ENCODE measurements around the gene HS3ST5.
"Not testable (repeated sequence)": the region's sequence is repeated elsewhere in the genome, so short reads cannot be mapped to it uniquely, and the experiment has no call there.

HS3ST5 gene

DNA sequence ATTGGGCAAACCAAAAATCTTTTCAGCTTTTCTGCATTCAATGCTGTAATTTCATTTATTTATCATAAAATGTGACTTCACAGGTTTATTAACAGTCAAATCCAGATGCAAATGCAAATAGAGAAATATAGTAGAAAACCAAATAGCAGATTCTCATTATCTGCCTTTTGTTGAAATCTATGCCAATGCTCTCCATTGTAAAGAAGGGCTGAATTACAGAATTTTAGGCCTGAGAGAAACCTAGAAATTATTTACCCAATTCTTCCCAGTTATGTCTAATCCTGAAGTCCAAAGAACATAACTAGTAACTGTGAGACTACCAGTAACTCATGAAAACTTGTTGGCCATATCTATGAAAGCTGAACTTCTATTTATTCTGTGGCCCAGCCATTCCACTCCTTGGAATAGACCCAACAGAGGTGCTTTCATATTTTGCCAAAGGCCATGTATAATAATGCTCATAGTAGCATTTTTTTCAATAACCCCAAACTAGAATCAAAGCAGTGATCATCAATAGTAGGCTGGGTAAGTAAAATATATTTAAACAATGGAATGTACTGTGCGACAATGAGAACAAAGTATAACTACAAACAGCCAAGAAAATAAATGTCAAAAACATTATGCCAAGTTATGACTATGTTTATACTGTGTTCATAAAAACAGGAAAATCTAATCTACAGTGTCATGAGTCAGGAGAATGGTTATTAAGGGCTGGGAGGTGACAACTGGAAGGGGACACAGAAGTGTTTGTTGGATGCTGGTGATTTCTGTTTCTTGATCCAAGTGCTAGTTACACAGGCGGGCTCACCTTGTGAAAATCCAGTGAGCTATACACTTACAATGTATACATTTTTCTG, 183.8 kb downstream of the HS3ST5 start:
- Histone ChIP-seq H3K9ac (ENCODE audit: insufficient read length) (no peak overlapping the region), H3K4me3 (no peak overlapping the region), H3K36me3 (ENCODE audit: insufficient read depth, low read length) (no peaks in the 10 kb centered on the region), H3K9me3 (ENCODE audit: low read depth, low read length) (no peaks in the 10 kb centered on the region), H3K27ac (no peak overlapping the region)
- DNase-seq (ENCODE audit: low read depth, low spot score), result no peak
- TF ChIP-seq FOXP2 (optimal IDR thresholded peaks at IDR 0.05; ENCODE audit: control extremely low read depth, extremely low read length, insufficient read depth) (no peak), POLR2AphosphoS5 (IDR thresholded peaks at IDR 0.05; ENCODE audit: borderline replicate concordance, low read depth, low read length) (no peak), EZH2 (IDR thresholded peaks at IDR 0.05) (no peak)

DNA sequence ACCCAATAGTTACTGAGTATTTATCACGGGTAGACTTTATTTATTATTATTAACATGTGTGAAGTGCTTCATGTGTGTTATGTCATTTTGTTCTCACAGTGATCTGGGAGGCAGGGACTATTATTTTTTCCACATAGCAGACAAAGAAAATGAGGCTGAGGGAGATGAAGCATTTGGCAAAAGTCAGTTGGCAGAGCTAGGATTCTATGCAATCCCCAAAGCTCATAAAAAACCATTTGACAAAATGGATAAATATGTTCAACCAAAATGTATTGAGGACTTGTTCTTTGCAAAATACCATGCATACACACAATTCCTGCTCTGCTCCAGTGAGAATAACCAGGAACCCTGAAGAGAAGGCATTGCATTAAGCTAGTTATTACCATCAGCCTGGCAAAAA, 184.4 kb downstream of the HS3ST5 start:
- Histone ChIP-seq H3K9me3 (ENCODE audit: low read depth, low read length) (no peaks in the 10 kb centered on the region), H3K4me3 (no peak overlapping the region), H3K36me3 (ENCODE audit: insufficient read depth, low read length) (no peaks in the 10 kb centered on the region), H3K27ac (no peak overlapping the region), H3K9ac (ENCODE audit: insufficient read length) (no peak overlapping the region)
- TF ChIP-seq FOXP2 (optimal IDR thresholded peaks at IDR 0.05; ENCODE audit: control extremely low read depth, extremely low read length, insufficient read depth), result no peak
- no peak for DNase-seq (ENCODE audit: low read depth, low spot score)

DNA sequence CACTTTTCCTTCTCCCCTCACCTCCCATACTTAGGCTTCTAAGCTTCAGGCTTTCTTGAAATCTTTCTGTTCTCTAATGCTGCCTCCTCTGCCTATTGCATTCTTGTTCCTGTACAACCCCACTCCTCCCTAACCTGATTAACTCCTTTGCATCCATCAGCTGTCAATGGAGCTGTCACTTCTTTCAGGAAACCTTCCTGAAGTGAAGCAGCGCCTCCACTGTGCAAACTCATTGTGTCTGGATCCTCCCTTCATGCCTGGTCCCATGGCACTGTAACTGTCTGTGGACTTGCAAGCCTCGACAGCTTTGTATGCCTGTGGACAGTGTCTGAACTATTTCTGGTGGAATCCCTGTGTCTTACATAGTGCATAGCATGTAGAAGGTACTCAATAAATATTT, 185.0 kb downstream of the HS3ST5 start:
- Histone ChIP-seq H3K9me3 (ENCODE audit: low read depth, low read length) (no peaks in the 10 kb centered on the region), H3K27ac (no peak overlapping the region), H3K4me3 (no peak overlapping the region), H3K36me3 (ENCODE audit: insufficient read depth, low read length) (no peaks in the 10 kb centered on the region), H3K9ac (ENCODE audit: insufficient read length) (no peak overlapping the region)
- TF ChIP-seq EZH2 (IDR thresholded peaks at IDR 0.05) (no peak), POLR2AphosphoS5 (IDR thresholded peaks at IDR 0.05; ENCODE audit: borderline replicate concordance, low read depth, low read length) (no peak), FOXP2 (optimal IDR thresholded peaks at IDR 0.05; ENCODE audit: control extremely low read depth, extremely low read length, insufficient read depth) (no peak)
- no peak for DNase-seq (ENCODE audit: low read depth, low spot score)

DNA sequence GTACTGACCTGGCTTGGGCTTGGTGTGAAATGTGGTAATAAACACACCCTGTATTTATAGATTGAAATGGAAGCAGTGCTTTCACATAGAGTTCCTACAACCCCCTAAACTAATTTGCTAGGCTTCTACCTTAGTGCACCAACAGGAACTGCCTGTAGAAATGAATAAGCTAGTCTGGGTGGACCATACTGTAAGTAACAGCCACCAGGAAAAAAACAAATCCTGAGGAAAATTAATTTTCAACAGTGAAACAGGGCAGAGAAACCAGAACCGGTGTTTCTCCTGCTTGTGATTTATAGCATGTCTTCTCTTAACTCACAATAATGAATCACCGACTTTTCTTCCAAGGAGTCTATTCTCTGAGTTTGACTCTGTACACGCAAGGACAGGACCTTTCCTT, 187.1 kb downstream of the HS3ST5 start:
- H3K4me3 ChIP-seq, result no peak overlapping the region
- H3K27ac ChIP-seq, result no peak overlapping the region
- TF ChIP-seq FOXP2 (optimal IDR thresholded peaks at IDR 0.05; ENCODE audit: control extremely low read depth, extremely low read length, insufficient read depth) (no peak), EZH2 (IDR thresholded peaks at IDR 0.05) (no peak), POLR2AphosphoS5 (IDR thresholded peaks at IDR 0.05; ENCODE audit: borderline replicate concordance, low read depth, low read length) (no peak)
- no peaks in the 10 kb centered on the region for H3K36me3 ChIP-seq (ENCODE audit: insufficient read depth, low read length)
- DNase-seq (ENCODE audit: low read depth, low spot score), result no peak
- no peaks in the 10 kb centered on the region for H3K9me3 ChIP-seq (ENCODE audit: low read depth, low read length)
- H3K9ac ChIP-seq (ENCODE audit: insufficient read length), result no peak overlapping the region

DNA sequence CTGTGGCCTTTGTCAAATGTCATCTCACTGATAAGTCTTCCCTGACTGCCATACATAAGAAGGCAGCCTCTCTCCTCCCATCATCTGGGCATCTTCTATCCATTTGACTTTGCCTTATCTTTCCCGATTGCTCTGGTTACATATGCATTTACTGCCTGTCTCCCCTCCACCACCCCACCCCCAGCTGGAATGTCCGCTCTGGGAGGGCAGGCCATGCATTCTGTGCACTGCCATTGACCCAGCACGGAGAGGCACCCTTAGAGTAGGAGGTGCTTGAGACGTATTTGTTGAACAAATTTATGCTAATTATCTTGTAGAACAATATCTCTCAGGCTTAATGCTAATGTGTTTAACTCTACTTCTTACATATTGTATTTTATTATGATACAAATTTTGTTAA, 188.0 kb downstream of the HS3ST5 start:
- Histone ChIP-seq H3K9ac (ENCODE audit: insufficient read length) (no peak overlapping the region), H3K9me3 (ENCODE audit: low read depth, low read length) (no peaks in the 10 kb centered on the region), H3K4me3 (no peak overlapping the region), H3K27ac (no peak overlapping the region), H3K36me3 (ENCODE audit: insufficient read depth, low read length) (no peaks in the 10 kb centered on the region)
- TF ChIP-seq FOXP2 (optimal IDR thresholded peaks at IDR 0.05; ENCODE audit: control extremely low read depth, extremely low read length, insufficient read depth) (no peak), EZH2 (IDR thresholded peaks at IDR 0.05) (no peak), POLR2AphosphoS5 (IDR thresholded peaks at IDR 0.05; ENCODE audit: borderline replicate concordance, low read depth, low read length) (no peak)
- no peak for DNase-seq (ENCODE audit: low read depth, low spot score)

DNA sequence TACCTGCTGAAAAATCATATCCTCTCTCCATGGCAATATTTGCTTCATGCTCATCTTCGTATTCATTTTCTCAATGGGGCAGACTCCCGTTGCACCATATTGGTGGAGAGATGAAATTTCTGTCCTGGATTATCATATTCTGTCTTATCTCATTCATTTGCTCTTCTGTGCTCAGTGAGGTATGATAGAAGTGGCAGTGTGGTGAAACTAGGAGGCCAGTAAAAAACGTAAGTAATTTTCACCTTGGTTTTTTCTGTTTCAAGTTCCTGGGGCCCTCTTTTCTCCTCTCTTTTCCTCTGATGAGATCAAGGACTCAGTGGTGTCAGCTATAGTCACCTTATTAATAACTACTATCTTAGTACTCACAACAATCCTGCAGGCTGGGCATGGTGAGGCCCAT, 189.4 kb downstream of the HS3ST5 start:
- H3K4me3 ChIP-seq, result no peak overlapping the region
- TF ChIP-seq POLR2AphosphoS5 (IDR thresholded peaks at IDR 0.05; ENCODE audit: borderline replicate concordance, low read depth, low read length) (no peak), EZH2 (IDR thresholded peaks at IDR 0.05) (no peak), FOXP2 (optimal IDR thresholded peaks at IDR 0.05; ENCODE audit: control extremely low read depth, extremely low read length, insufficient read depth) (no peak)
- no peaks in the 10 kb centered on the region for H3K9me3 ChIP-seq (ENCODE audit: low read depth, low read length)
- no peaks in the 10 kb centered on the region for H3K36me3 ChIP-seq (ENCODE audit: insufficient read depth, low read length)
- H3K27ac ChIP-seq, result no peak overlapping the region
- no peak for DNase-seq (ENCODE audit: low read depth, low spot score)
- H3K9ac ChIP-seq (ENCODE audit: insufficient read length), result no peak overlapping the region

DNA sequence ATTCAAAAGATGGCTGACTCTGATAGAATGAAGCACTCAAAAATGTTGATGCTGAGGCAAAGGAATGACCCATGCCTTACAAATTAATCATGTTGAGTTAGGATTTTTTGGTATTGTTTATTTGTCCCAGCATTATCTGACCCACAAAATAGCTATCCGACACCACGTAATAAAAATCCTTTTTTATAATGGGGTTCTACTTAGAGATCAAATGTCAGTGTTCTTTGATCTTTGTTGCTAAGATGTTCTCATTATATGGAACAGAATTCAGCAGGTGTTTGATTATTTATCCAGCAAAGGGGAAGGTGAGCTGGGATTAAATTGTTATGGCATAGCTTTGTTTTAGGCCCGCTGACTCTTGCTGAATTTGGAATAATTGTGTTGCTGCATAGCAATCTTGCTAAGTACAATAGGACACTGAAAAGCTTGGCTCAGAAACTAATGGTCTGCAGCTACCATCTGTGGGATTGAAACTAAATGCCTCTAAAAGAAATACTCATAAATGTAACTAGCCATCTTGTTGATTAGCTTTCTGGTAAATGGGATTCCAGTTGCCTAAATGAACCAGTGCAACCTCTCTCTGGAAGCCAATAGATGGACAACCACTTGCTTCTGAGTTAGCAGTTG, 191.6 kb downstream of the HS3ST5 start:
- Histone ChIP-seq H3K4me3 (no peak overlapping the region), H3K9me3 (ENCODE audit: low read depth, low read length) (no peaks in the 10 kb centered on the region), H3K36me3 (ENCODE audit: insufficient read depth, low read length) (no peaks in the 10 kb centered on the region), H3K9ac (ENCODE audit: insufficient read length) (no peak overlapping the region), H3K27ac (no peak overlapping the region)
- TF ChIP-seq FOXP2 (optimal IDR thresholded peaks at IDR 0.05; ENCODE audit: control extremely low read depth, extremely low read length, insufficient read depth), result no peak
- no peak for TF ChIP-seq EZH2 (IDR thresholded peaks at IDR 0.05)
- no peak for TF ChIP-seq POLR2AphosphoS5 (IDR thresholded peaks at IDR 0.05; ENCODE audit: borderline replicate concordance, low read depth, low read length)
- DNase-seq (ENCODE audit: low read depth, low spot score), result no peak

DNA sequence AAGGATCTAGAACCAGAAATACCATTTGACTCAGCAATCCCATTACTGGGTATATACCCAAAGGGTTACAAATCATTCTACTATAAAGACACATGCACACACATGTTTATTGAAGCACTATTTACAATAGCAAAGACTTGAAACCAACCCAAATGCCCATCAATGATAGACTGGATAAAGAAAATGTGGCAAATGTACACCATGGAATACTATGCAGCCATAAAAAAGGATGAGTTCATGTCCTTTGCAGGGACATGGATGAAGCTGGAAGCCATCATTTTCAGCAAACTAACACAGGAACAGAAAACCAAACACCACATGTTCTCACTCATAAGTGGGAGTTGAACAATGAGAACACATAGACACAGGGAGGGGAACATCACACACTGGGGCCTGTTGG, 193.6 kb downstream of the HS3ST5 start:
- DNase-seq (ENCODE audit: low read depth, low spot score); H3K9ac ChIP-seq (ENCODE audit: insufficient read length); H3K9me3 ChIP-seq (ENCODE audit: low read depth, low read length); H3K36me3 ChIP-seq (ENCODE audit: insufficient read depth, low read length); H3K27ac ChIP-seq; H3K4me3 ChIP-seq: not testable (repeated sequence)
